HEK293 (cell line): ENCODE measurements around the gene PLEKHA4.
A peak's percentile ranks its signal among the peaks of the same experiment; 100 is the strongest.

Source experiments
- SCRT2 ChIP-seq: fragments of 450-650 bp; formaldehyde crosslinking; IDR thresholded peaks from 2 replicates; pipeline ENCODE4 v1.5.1; 2016; ENCODE audit warnings: missing biosample characterization, missing genetic modification characterization
- SP2 ChIP-seq: fragments of 450-650 bp; formaldehyde crosslinking; IDR thresholded peaks from 2 replicates; pipeline ENCODE4 v1.5.1; 2016; ENCODE audit warnings: missing biosample characterization, missing genetic modification characterization
- TCF7L2 ChIP-seq: IDR thresholded peaks from 2 replicates; pipeline ENCODE4 v1.6.1; 2011; ENCODE audit warnings: low read depth, mild to moderate bottlenecking, inconsistent platforms, low read length, moderate library complexity, borderline replicate concordance
- WT1 ChIP-seq: fragments of 450-650 bp; formaldehyde crosslinking; IDR thresholded peaks from 2 replicates; pipeline ENCODE4 v1.5.1; 2016; ENCODE audit warnings: missing biosample characterization, missing genetic modification characterization
- ZNF10 ChIP-seq: fragments of 450-650 bp; formaldehyde crosslinking; IDR thresholded peaks from 2 replicates; pipeline ENCODE4 v1.5.1; 2017; ENCODE audit warnings: missing biosample characterization, missing genetic modification characterization
- ZNF112 ChIP-seq: fragments of 450-650 bp; formaldehyde crosslinking; IDR thresholded peaks from 2 replicates; pipeline ENCODE4 v1.5.0; 2017; ENCODE audit warnings: missing biosample characterization, missing genetic modification characterization
- ZNF132 ChIP-seq: fragments of 450-650 bp; formaldehyde crosslinking; IDR thresholded peaks from 2 replicates; pipeline ENCODE4 v1.5.1; 2017; ENCODE audit warnings: missing biosample characterization, missing genetic modification characterization, borderline replicate concordance
- ZNF140 ChIP-seq: fragments of 450-650 bp; formaldehyde crosslinking; IDR thresholded peaks from 2 replicates; pipeline ENCODE4 v1.5.1; 2016; ENCODE audit warnings: missing biosample characterization, missing genetic modification characterization
- ZNF146 ChIP-seq: fragments of 450-650 bp; formaldehyde crosslinking; IDR thresholded peaks from 2 replicates; pipeline ENCODE4 v1.5.1; 2016; ENCODE audit warnings: missing biosample characterization, missing genetic modification characterization
- ZNF274 ChIP-seq, 2 experiments: fragments of 200-500 bp in 1 of 2; fragments of 450-650 bp in 1 of 2; sonication (Bioruptor generic) in 1 of 2; formaldehyde crosslinking in 1 of 2; IDR thresholded peaks; 2 replicates each; pipeline versions ENCODE4 v1.5.1 to v1.6.1; 2014 to 2016; ENCODE audit warnings: borderline replicate concordance in 1 of 2, inconsistent platforms in 1 of 2, low read length in 1 of 2, missing biosample characterization in 1 of 2, missing genetic modification characterization in 1 of 2
- ZNF324 ChIP-seq: fragments of 450-650 bp; formaldehyde crosslinking; IDR thresholded peaks from 2 replicates; pipeline ENCODE4 v1.5.1; 2016; ENCODE audit warnings: missing biosample characterization, missing genetic modification characterization
- ZNF354C ChIP-seq: fragments of 450-650 bp; formaldehyde crosslinking; IDR thresholded peaks from 2 replicates; pipeline ENCODE4 v1.5.1; 2016; ENCODE audit warnings: missing biosample characterization, missing genetic modification characterization, low read depth, borderline replicate concordance
- ZNF37A ChIP-seq: fragments of 450-650 bp; IDR thresholded peaks from 2 replicates; pipeline ENCODE4 v1.5.1; 2018; ENCODE audit warnings: missing biosample characterization, missing genetic modification characterization
- ZNF416 ChIP-seq: fragments of 450-650 bp; formaldehyde crosslinking; IDR thresholded peaks from 2 replicates; pipeline ENCODE4 v1.5.1; 2016; ENCODE audit warnings: missing biosample characterization, missing genetic modification characterization
- ZNF501 ChIP-seq: fragments of 450-650 bp; formaldehyde crosslinking; IDR thresholded peaks from 2 replicates; pipeline ENCODE4 v1.5.1; 2016; ENCODE audit warnings: missing biosample characterization, missing genetic modification characterization
- ZNF596 ChIP-seq: fragments of 450-650 bp; IDR thresholded peaks from 2 replicates; pipeline ENCODE4 v1.5.0; 2018; ENCODE audit warnings: missing biosample characterization, mild to moderate bottlenecking, missing genetic modification characterization, moderate library complexity
- ZNF623 ChIP-seq: fragments of 450-650 bp; formaldehyde crosslinking; IDR thresholded peaks from 2 replicates; pipeline ENCODE4 v1.5.1; 2016; ENCODE audit warnings: missing biosample characterization, missing genetic modification characterization
- ZNF670 ChIP-seq: fragments of 450-650 bp; formaldehyde crosslinking; IDR thresholded peaks from 2 replicates; pipeline ENCODE4 v1.5.1; 2016; ENCODE audit warnings: missing biosample characterization, missing genetic modification characterization, low read depth
- ZNF677 ChIP-seq: fragments of 450-650 bp; IDR thresholded peaks from 2 replicates; pipeline ENCODE4 v1.5.0; 2018; ENCODE audit warnings: missing biosample characterization, mild to moderate bottlenecking, missing genetic modification characterization, moderate library complexity
- ZNF747 ChIP-seq: fragments of 450-650 bp; formaldehyde crosslinking; IDR thresholded peaks from 2 replicates; pipeline ENCODE4 v1.5.1; 2016; ENCODE audit warnings: missing biosample characterization, missing genetic modification characterization
- TF ChIP-seq, protein P1 (sequence below): fragments of 450-650 bp; formaldehyde crosslinking; conservative IDR thresholded peaks from 2 replicates; pipeline ENCODE4 v1.5.1; 2016; ENCODE audit warnings: low read depth, missing biosample characterization, missing genetic modification characterization
- TF ChIP-seq, protein P2 (sequence below): fragments of 450-650 bp; formaldehyde crosslinking; IDR thresholded peaks from 2 replicates; pipeline ENCODE4; 2016; ENCODE audit warnings: missing biosample characterization, missing genetic modification characterization
- TF ChIP-seq, protein P3 (sequence below): fragments of 450-650 bp; formaldehyde crosslinking; IDR thresholded peaks from 2 replicates; pipeline ENCODE4 v1.5.1; 2016; ENCODE audit warnings: missing biosample characterization, missing genetic modification characterization
- TF ChIP-seq, protein P4 (sequence below): fragments of 450-650 bp; formaldehyde crosslinking; IDR thresholded peaks from 2 replicates; pipeline ENCODE4 v1.5.1; 2016; ENCODE audit warnings: missing biosample characterization, missing genetic modification characterization
- TF ChIP-seq, protein P5 (sequence below): fragments of 450-650 bp; formaldehyde crosslinking; IDR thresholded peaks from 2 replicates; pipeline ENCODE4 v1.5.1; 2016; ENCODE audit warnings: missing biosample characterization, missing genetic modification characterization
- TF ChIP-seq, protein P6 (sequence below): fragments of 450-650 bp; formaldehyde crosslinking; IDR thresholded peaks from 2 replicates; pipeline ENCODE4 v1.5.1; 2017; ENCODE audit warnings: missing biosample characterization, missing genetic modification characterization
- TF ChIP-seq, protein P7 (sequence below): fragments of 450-650 bp; formaldehyde crosslinking; optimal IDR thresholded peaks from 2 replicates; pipeline ENCODE3; 2016; ENCODE audit warnings: missing biosample characterization, mild to moderate bottlenecking, missing genetic modification characterization

Gene PLEKHA4

DNA sequence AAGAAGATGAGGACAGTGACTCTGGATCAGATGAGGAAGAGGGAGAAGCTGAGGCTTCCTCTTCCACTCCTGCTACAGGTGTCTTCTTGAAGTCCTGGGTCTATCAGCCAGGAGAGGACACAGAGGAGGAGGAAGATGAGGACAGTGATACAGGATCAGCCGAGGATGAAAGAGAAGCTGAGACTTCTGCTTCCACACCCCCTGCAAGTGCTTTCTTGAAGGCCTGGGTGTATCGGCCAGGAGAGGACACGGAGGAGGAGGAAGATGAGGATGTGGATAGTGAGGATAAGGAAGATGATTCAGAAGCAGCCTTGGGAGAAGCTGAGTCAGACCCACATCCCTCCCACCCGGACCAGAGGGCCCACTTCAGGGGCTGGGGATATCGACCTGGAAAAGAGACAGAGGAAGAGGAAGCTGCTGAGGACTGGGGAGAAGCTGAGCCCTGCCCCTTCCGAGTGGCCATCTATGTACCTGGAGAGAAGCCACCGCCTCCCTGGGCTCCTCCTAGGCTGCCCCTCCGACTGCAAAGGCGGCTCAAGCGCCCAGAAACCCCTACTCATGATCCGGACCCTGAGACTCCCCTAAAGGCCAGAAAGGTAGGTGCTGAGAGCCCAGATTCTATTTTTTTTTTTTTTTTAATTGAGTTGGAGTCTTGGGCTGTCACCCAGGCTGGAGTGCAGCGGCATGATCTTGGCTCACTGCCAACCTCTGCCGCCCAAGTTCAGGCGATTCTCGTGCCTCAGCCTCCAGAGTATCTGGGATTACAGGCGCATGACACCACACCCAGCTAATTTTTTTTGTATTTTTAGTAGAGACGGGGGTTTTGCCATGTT, 6.1 kb upstream of the PLEKHA4 start (continued):
- TF ChIP-seq, protein P1, sequence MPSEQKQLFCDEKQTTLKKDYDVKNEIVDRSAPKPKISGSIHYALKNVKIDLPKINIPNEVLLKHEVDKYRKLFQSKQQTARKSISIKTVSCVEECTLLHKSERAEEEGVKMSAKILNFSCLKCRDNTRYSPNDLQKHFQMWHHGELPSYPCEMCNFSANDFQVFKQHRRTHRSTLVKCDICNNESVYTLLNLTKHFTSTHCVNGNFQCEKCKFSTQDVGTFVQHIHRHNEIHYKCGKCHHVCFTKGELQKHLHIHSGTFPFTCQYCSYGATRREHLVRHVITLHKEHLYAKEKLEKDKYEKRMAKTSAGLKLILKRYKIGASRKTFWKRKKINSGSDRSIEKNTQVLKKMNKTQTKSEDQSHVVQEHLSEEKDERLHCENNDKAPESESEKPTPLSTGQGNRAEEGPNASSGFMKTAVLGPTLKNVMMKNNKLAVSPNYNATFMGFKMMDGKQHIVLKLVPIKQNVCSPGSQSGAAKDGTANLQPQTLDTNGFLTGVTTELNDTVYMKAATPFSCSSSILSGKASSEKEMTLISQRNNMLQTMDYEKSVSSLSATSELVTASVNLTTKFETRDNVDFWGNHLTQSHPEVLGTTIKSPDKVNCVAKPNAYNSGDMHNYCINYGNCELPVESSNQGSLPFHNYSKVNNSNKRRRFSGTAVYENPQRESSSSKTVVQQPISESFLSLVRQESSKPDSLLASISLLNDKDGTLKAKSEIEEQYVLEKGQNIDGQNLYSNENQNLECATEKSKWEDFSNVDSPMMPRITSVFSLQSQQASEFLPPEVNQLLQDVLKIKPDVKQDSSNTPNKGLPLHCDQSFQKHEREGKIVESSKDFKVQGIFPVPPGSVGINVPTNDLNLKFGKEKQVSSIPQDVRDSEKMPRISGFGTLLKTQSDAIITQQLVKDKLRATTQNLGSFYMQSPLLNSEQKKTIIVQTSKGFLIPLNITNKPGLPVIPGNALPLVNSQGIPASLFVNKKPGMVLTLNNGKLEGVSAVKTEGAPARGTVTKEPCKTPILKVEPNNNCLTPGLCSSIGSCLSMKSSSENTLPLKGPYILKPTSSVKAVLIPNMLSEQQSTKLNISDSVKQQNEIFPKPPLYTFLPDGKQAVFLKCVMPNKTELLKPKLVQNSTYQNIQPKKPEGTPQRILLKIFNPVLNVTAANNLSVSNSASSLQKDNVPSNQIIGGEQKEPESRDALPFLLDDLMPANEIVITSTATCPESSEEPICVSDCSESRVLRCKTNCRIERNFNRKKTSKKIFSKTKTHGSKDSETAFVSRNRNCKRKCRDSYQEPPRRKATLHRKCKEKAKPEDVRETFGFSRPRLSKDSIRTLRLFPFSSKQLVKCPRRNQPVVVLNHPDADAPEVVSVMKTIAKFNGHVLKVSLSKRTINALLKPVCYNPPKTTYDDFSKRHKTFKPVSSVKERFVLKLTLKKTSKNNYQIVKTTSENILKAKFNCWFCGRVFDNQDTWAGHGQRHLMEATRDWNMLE (tag by site-specific recombination) = no peak
- TF ChIP-seq TCF7L2 (no peak), WT1 (tag by site-specific recombination) (no peak; the same call in 1 of the 2 replicates), ZNF623 (no peak), ZNF677 (tag by site-specific recombination) (no peak), ZNF112 (tag by site-specific recombination) (no peak; the same call in 1 of the 2 replicates), ZNF140 (tag by site-specific recombination) (no peak), SP2 (peak; percentile 37; the same call in 1 of the 2 replicates), ZNF596 (tag by site-specific recombination) (no peak), ZNF146 (tag by site-specific recombination) (no peak), ZNF501 (tag by site-specific recombination) (no peak), ZNF274 (IDR thresholded peaks at IDR 0.05; ENCODE audit: low read length) (no peak), ZNF274 (tag by site-specific recombination; IDR thresholded peaks at IDR 0.05; ENCODE audit: borderline replicate concordance) (no peak), ZNF416 (tag by site-specific recombination) (no peak), ZNF354C (tag by site-specific recombination) (no peak), ZNF747 (tag by site-specific recombination) (no peak), ZNF670 (no peak), ZNF132 (tag by site-specific recombination) (no peak), SCRT2 (peak; percentile 84), ZNF37A (tag by site-specific recombination) (no peak), ZNF10 (tag by site-specific recombination) (no peak; the same call in 1 of the 2 replicates), ZNF324 (tag by site-specific recombination) (no peak)
- TF ChIP-seq, protein P2, sequence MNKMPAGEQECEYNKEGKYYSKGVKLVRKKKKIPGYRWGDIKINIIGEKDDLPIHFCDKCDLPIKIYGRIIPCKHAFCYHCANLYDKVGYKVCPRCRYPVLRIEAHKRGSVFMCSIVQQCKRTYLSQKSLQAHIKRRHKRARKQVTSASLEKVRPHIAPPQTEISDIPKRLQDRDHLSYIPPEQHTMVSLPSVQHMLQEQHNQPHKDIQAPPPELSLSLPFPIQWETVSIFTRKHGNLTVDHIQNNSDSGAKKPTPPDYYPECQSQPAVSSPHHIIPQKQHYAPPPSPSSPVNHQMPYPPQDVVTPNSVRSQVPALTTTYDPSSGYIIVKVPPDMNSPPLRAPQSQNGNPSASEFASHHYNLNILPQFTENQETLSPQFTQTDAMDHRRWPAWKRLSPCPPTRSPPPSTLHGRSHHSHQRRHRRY (tag by site-specific recombination) = no peak
- TF ChIP-seq, protein P3, sequence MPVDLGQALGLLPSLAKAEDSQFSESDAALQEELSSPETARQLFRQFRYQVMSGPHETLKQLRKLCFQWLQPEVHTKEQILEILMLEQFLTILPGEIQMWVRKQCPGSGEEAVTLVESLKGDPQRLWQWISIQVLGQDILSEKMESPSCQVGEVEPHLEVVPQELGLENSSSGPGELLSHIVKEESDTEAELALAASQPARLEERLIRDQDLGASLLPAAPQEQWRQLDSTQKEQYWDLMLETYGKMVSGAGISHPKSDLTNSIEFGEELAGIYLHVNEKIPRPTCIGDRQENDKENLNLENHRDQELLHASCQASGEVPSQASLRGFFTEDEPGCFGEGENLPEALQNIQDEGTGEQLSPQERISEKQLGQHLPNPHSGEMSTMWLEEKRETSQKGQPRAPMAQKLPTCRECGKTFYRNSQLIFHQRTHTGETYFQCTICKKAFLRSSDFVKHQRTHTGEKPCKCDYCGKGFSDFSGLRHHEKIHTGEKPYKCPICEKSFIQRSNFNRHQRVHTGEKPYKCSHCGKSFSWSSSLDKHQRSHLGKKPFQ (tag by site-specific recombination) = no peak
- TF ChIP-seq, protein P4, sequence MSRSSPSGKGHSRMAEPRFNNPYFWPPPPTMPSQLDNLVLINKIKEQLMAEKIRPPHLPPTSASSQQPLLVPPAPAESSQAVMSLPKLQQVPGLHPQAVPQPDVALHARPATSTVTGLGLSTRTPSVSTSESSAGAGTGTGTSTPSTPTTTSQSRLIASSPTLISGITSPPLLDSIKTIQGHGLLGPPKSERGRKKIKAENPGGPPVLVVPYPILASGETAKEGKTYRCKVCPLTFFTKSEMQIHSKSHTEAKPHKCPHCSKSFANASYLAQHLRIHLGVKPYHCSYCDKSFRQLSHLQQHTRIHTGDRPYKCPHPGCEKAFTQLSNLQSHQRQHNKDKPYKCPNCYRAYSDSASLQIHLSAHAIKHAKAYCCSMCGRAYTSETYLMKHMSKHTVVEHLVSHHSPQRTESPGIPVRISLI (tag by site-specific recombination) = peak; percentile 93
- TF ChIP-seq, protein P5, sequence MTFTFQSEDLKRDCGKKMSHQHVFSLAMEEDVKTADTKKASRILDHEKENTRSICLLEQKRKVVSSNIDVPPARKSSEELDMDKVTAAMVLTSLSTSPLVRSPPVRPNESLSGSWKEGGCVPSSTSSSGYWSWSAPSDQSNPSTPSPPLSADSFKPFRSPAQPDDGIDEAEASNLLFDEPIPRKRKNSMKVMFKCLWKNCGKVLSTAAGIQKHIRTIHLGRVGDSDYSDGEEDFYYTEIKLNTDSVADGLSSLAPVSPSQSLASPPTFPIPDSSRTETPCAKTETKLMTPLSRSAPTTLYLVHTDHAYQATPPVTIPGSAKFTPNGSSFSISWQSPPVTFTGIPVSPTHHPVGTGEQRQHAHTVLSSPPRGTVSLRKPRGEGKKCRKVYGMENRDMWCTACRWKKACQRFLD (tag by site-specific recombination) = no peak
- TF ChIP-seq, protein P6, sequence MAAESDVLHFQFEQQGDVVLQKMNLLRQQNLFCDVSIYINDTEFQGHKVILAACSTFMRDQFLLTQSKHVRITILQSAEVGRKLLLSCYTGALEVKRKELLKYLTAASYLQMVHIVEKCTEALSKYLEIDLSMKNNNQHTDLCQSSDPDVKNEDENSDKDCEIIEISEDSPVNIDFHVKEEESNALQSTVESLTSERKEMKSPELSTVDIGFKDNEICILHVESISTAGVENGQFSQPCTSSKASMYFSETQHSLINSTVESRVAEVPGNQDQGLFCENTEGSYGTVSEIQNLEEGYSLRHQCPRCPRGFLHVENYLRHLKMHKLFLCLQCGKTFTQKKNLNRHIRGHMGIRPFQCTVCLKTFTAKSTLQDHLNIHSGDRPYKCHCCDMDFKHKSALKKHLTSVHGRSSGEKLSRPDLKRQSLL = peak; percentile 60; the same call in 1 of the 2 replicates
- TF ChIP-seq, protein P7, sequence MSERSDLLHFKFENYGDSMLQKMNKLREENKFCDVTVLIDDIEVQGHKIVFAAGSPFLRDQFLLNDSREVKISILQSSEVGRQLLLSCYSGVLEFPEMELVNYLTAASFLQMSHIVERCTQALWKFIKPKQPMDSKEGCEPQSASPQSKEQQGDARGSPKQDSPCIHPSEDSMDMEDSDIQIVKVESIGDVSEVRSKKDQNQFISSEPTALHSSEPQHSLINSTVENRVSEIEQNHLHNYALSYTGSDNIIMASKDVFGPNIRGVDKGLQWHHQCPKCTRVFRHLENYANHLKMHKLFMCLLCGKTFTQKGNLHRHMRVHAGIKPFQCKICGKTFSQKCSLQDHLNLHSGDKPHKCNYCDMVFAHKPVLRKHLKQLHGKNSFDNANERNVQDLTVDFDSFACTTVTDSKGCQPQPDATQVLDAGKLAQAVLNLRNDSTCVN (tag by site-specific recombination) = no peak
